Endothelial cell of umbilical vein (primary cell): ENCODE data around the gene TWIST2.

ENCODE experiments used
- EZH2 ChIP-seq: IDR thresholded peaks from 2 replicates; pipeline ENCODE4 v1.6.1; 2012; ENCODE audit warnings: borderline replicate concordance, low read depth, mild to moderate bottlenecking, moderate library complexity, low read length, inconsistent platforms; ENCODE audit not compliant: severe bottlenecking
- GATA2 ChIP-seq: IDR thresholded peaks from 2 replicates; pipeline ENCODE4 v1.7.0; 2011; ENCODE audit warnings: low read depth, mild to moderate bottlenecking, moderate library complexity, mixed read lengths, low read length; ENCODE audit not compliant: insufficient read length, insufficient read depth
- POLR2A ChIP-seq: IDR thresholded peaks from 2 replicates; pipeline ENCODE4 v1.6.1; 2012; ENCODE audit warnings: low read depth, mild to moderate bottlenecking, control low read depth, low read length
- TF ChIP-seq, protein P1 (sequence below), 2 donors: IDR thresholded peaks; 1 replicate in 1 of 2; 2 replicates in 1 of 2; pipeline ENCODE4 v1.5.1; 2011; ENCODE audit warnings: low read length in 2 of 2, mild to moderate bottlenecking in 2 of 2, moderate library complexity in 2 of 2, control low read depth in 1 of 2, inconsistent platforms in 1 of 2, low read depth in 1 of 2; ENCODE audit not compliant: insufficient read depth in 1 of 2; ENCODE audit errors: extremely low read depth in 1 of 2

DNA sequence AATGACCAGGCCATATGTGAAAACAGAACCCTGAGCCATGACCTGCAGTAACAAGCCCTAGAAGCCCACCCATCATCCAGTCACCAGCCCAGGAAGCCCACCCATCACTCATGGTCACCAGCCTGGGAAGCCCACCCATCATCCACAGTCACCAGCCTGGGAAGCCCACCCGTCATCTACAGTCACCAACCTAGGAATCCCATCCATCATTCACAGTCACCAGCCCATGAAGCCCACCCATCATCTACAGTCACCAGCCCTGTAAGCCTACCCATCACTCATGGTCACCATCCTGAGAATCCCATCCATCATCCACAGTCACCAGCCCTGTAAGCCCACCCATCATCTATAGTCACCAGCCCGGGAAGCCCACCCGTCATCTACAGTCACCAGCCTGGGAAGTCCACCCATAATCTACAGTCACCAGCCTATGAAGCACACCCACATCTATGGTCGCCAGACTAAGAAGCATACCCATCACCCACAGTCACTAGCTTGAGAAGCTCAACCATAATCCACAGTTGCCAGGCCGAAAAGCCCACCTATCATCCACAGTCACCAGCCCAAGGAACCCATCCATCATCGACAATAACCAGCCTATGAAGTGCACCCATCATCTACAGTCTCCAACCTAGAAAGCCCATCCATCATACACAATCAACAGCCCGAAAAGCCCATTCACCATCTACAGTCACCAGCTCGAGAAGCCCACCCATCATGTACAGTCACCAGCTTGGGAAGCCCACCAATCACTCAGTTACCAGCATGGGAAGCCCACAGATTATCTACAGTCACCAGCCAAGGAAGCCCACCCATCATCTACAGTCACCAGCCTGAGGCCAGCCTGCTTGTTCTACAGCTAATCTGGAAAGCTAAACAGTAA, 91.9 kb downstream of the TWIST2 start:
- TF ChIP-seq, protein P1, sequence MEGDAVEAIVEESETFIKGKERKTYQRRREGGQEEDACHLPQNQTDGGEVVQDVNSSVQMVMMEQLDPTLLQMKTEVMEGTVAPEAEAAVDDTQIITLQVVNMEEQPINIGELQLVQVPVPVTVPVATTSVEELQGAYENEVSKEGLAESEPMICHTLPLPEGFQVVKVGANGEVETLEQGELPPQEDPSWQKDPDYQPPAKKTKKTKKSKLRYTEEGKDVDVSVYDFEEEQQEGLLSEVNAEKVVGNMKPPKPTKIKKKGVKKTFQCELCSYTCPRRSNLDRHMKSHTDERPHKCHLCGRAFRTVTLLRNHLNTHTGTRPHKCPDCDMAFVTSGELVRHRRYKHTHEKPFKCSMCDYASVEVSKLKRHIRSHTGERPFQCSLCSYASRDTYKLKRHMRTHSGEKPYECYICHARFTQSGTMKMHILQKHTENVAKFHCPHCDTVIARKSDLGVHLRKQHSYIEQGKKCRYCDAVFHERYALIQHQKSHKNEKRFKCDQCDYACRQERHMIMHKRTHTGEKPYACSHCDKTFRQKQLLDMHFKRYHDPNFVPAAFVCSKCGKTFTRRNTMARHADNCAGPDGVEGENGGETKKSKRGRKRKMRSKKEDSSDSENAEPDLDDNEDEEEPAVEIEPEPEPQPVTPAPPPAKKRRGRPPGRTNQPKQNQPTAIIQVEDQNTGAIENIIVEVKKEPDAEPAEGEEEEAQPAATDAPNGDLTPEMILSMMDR (IDR thresholded peaks at IDR 0.05; ENCODE audit: extremely low read depth in 1 of 2, insufficient read depth in 1 of 2, low read depth in 1 of 2, low read length in 2 of 2): no peak
- TF ChIP-seq EZH2: no peak
- TF ChIP-seq POLR2A: no peak
- TF ChIP-seq GATA2: no peak
